Measurements from ENCODE around the gene MIEN1. TPM values are rescaled to one million over a fixed set of nuclear protein-coding genes. Genes with fewer than 3 reads are reported as not detected.

MIEN1 gene
- total RNA-seq, 1 donor from 2014 or later, result 48.5 TPM

- intact Hi-C loops (cut with DNase I), result no loop called here
Measured at GRCh38 chr17:39684369-39685192, 45.8 kb downstream of the MIEN1 start.

GRCh38 chr17:39683295-39683939 lies 46.9 kb downstream of the MIEN1 start:
- intact Hi-C loops (cut with DNase I), result no loop called here

More at GRCh38 chr17:39684369-39685192, 45.8 kb downstream of the MIEN1 start:
- DNase-seq (ENCODE audit: low spot score), result no peak

GRCh38 chr17:39679521-39680192 lies 50.7 kb downstream of the MIEN1 start:
- DNase-seq (ENCODE audit: low spot score), result no peak
- intact Hi-C loops (cut with DNase I), result loop anchor here (2.0 kb wide), 1 partner anchor 15 kb away; the partner anchor contains the start of gene TCAP

More at GRCh38 chr17:39683295-39683939, 46.9 kb downstream of the MIEN1 start:
- DNase-seq (ENCODE audit: low spot score), result no peak

Small RNA genes within 50 kb of the gene (microRNA-seq; reads per million reads assigned to microRNA genes)
- gene MIR4728, result not detected

Other genes with a start within 250 kb of the MIEN1 start
- gene NEUROD2, start 122.6 kb downstream of the MIEN1 start, total RNA-seq, result 0.08 TPM
- gene PPP1R1B, start 103.6 kb downstream of the MIEN1 start, total RNA-seq, result 1.2 TPM
- 21.9 TPM for gene STARD3, start 93.4 kb downstream of the MIEN1 start, total RNA-seq
- gene TCAP, start 65.2 kb downstream of the MIEN1 start, total RNA-seq, result 4,725 TPM
- gene PNMT, start 62.1 kb downstream of the MIEN1 start, total RNA-seq, result 10.9 TPM
- gene PGAP3, start 42.5 kb downstream of the MIEN1 start, total RNA-seq, result 15.3 TPM
- 84.4 TPM for gene ERBB2, start 30.5 kb downstream of the MIEN1 start, total RNA-seq
- 0.65 TPM for gene GRB7, start 7.4 kb upstream of the MIEN1 start, total RNA-seq
- gene IKZF3, start 133.8 kb upstream of the MIEN1 start, total RNA-seq, result 0.51 TPM
- gene ZPBP2, start 137.7 kb upstream of the MIEN1 start, total RNA-seq, result not detected
- 7.8 TPM for gene GSDMB, start 188.1 kb upstream of the MIEN1 start, total RNA-seq
- 104 TPM for gene ORMDL3, start 197.1 kb upstream of the MIEN1 start, total RNA-seq
- gene LRRC3C, start 197.2 kb upstream of the MIEN1 start, total RNA-seq, result not detected
- 0.48 TPM for gene GSDMA, start 232.5 kb upstream of the MIEN1 start, total RNA-seq

All from cardiac septum (tissue), 1 donor.